RWPE2 (cell line): Measurements from ENCODE around the gene GPR142.

Source experiments
- ATAC-seq: fragments of 200-7000 bp; cut with Tn5 transposase; 3 replicates; pipeline ENCODE4 v1.9.1; 2021; ENCODE audit warnings: low read depth
- DNase-seq: peaks from one replicate; pipeline ENCODE4 v3.0.0-alpha.2; 2020; ENCODE audit warnings: low spot score
- H3K27ac ChIP-seq: fragments of 450-650 bp; 2 replicates; pipeline ENCODE4 v1.5.1; 2017; ENCODE audit warnings: mild to moderate bottlenecking; ENCODE audit not compliant: poor library complexity, severe bottlenecking
- H3K27me3 ChIP-seq: fragments of 250-450 bp; sonication (Bioruptor Pico); 2 replicates; pipeline ENCODE4 v1.5.1; 2021; ENCODE audit warnings: mild to moderate bottlenecking, moderate library complexity; ENCODE audit not compliant: insufficient read depth, poor library complexity, severe bottlenecking
- H3K36me3 ChIP-seq: fragments of 250-450 bp; sonication (Bioruptor Pico); 2 replicates; pipeline ENCODE4 v1.5.1; 2020; ENCODE audit warnings: low read depth, mild to moderate bottlenecking, moderate library complexity
- H3K4me1 ChIP-seq: fragments of 250-450 bp; sonication (Bioruptor Pico); 2 replicates; pipeline ENCODE4 v1.5.1; 2021; ENCODE audit warnings: mild to moderate bottlenecking, moderate library complexity; ENCODE audit not compliant: insufficient read depth, poor library complexity, severe bottlenecking
- H3K4me3 ChIP-seq: fragments of 250-450 bp; sonication (Bioruptor Pico); 2 replicates; pipeline ENCODE4 v1.5.1; 2021; ENCODE audit warnings: mild to moderate bottlenecking, moderate library complexity; ENCODE audit not compliant: severe bottlenecking
- H3K9me3 ChIP-seq: fragments of 250-450 bp; sonication (Bioruptor Pico); 2 replicates; pipeline ENCODE4 v1.5.1; 2021; ENCODE audit warnings: mild to moderate bottlenecking, moderate library complexity; ENCODE audit not compliant: severe bottlenecking
- CTCF ChIP-seq: fragments of 450-650 bp; IDR thresholded peaks from one replicate; pipeline ENCODE4 v1.5.1; 2017; ENCODE audit warnings: mild to moderate bottlenecking, moderate library complexity; ENCODE audit not compliant: poor library complexity, severe bottlenecking

The GPR142 gene

DNA sequence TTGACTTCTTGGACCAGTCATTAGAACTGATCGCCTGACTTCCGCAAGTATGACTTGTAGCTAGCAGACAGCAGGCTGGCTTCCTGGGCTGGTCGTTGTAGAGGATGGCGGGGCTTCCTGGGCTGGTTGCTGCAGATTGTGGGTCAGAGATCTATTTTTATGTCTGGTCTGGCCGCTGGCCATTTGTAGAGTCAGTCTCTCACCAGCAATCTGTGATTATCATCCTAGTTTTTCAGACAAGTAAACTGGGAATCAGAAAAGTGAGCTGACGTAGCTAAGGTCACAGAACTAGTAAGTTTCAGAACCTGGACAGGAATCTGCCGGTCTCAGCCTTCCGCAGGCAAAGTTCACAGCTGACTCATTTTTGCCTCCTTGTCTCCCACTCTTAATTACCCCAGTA is 19.1 kb downstream of the GPR142 start:
- Histone ChIP-seq H3K36me3 (no peaks in the 10 kb centered on the region), H3K4me1 (no peaks in the 10 kb centered on the region), H3K9me3 (no peaks in the 10 kb centered on the region), H3K27me3 (no peaks in the 10 kb centered on the region), H3K4me3 (no peak overlapping the region), H3K27ac (no peak overlapping the region)
- no peak for DNase-seq
- no peak for ATAC-seq
- no peak for TF ChIP-seq CTCF

GRCh38 chr17:74387365-74388218 is 20.3 kb downstream of the GPR142 start:
- DNase-seq, result no peak
- no peak for ATAC-seq
- Histone ChIP-seq H3K36me3 (no peaks in the 10 kb centered on the region), H3K9me3 (no peaks in the 10 kb centered on the region), H3K4me1 (no peaks in the 10 kb centered on the region), H3K4me3 (no peak overlapping the region), H3K27ac (no peak overlapping the region), H3K27me3 (no peaks in the 10 kb centered on the region)
- TF ChIP-seq CTCF, result no peak

- no peak for ATAC-seq
- Histone ChIP-seq H3K4me3 (no peak overlapping the region), H3K27ac (no peak overlapping the region), H3K27me3 (no peaks in the 10 kb centered on the region), H3K9me3 (no peaks in the 10 kb centered on the region), H3K4me1 (no peaks in the 10 kb centered on the region), H3K36me3 (no peaks in the 10 kb centered on the region)
- DNase-seq, result no peak
- no peak for TF ChIP-seq CTCF
These were observed 21.9 kb downstream of the GPR142 start for GRCh38 chr17:74389084-74389753.

- no peak for ATAC-seq
- H3K27me3 ChIP-seq, result no peaks in the 10 kb centered on the region
- no peak for DNase-seq
These were observed 22.8 kb downstream of the GPR142 start for GRCh38 chr17:74389937-74390679.

More at GRCh38 chr17:74389937-74390679, 22.8 kb downstream of the GPR142 start:
- Histone ChIP-seq H3K4me3 (no peak overlapping the region), H3K9me3 (no peaks in the 10 kb centered on the region), H3K27ac (no peak overlapping the region), H3K4me1 (no peaks in the 10 kb centered on the region), H3K36me3 (no peaks in the 10 kb centered on the region)
- no peak for TF ChIP-seq CTCF
